Activated naive CD8-positive, alpha-beta T cell treated with anti-CD3 and anti-CD28 coated beads, Interleukin-2, amount 10 ng/mL, durations not matched to agents 7 days and 5 days (primary cell): ENCODE measurements around the gene KCTD1. TPM values are rescaled to one million over a fixed set of nuclear protein-coding genes. Genes with fewer than 3 reads are reported as not detected.

Source experiments
- ATAC-seq: fragments of 150-1000 bp; cut with Tn5 transposase; one replicate; pipeline ENCODE4 v1.10.0; 2021; ENCODE audit warnings: low read depth, moderate library complexity
- POLR2A ChIA-PET: fragments of 350-600 bp; sonication (Branson Sonifier 250); formaldehyde crosslinking; loops from one replicate; lab custom pipeline; 2021; ENCODE audit warnings: antibody characterized with exemption; lab: Charles Lee
- DNase-seq: peaks from one replicate; pipeline ENCODE4 v3.0.0; 2021
- H3K27ac Mint-ChIP-seq: one replicate; pipeline ENCODE4 v1.8.0; 2022; ENCODE audit warnings: mild to moderate bottlenecking, mixed read lengths
- H3K27me3 Mint-ChIP-seq: one replicate; pipeline ENCODE4 v1.8.0; 2022; ENCODE audit warnings: mild to moderate bottlenecking, moderate library complexity, mixed read lengths
- H3K36me3 Mint-ChIP-seq: one replicate; pipeline ENCODE4 v1.8.0; 2021; ENCODE audit warnings: mild to moderate bottlenecking, mixed read lengths
- H3K4me1 Mint-ChIP-seq: one replicate; pipeline ENCODE4 v1.8.0; 2021; ENCODE audit warnings: mixed read lengths
- H3K4me3 Mint-ChIP-seq: one replicate; pipeline ENCODE4 v1.8.0; 2022; ENCODE audit warnings: mild to moderate bottlenecking, moderate library complexity, mixed read lengths
- H3K9me3 Mint-ChIP-seq: one replicate; pipeline ENCODE4 v1.8.0; 2021; ENCODE audit warnings: mixed read lengths
- total RNA-seq, 2 experiments: library from RNA; stranded (reverse); gene quantifications; one replicate each; pipeline ENCODE4 v1.2.3, GENCODE V29; 2021

KCTD1 gene
- total RNA-seq, 2 experiments from 2014 or later, result 4.0 to 4.1 TPM

DNA sequence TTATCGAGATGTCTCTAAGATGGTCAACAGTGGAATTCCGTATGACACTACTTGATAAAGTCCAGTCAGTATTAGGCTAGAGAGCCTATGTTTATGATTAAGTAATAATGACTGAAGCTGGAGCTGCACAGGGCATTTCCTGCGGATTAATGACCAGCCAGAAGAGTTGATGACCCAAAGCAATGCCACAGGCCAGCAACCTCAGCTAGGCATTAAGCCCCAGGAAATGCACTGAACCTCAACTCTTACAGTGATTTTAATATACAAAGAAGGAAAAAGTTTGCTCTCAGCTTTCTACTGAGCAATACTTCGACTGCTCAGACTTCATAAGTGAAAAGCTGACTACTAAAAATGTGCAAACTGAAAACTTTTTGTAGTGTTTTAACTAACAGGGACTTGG, 3.9 kb downstream of the KCTD1 start:
- no peaks in the 10 kb centered on the region for H3K9me3 Mint-ChIP-seq

DNA sequence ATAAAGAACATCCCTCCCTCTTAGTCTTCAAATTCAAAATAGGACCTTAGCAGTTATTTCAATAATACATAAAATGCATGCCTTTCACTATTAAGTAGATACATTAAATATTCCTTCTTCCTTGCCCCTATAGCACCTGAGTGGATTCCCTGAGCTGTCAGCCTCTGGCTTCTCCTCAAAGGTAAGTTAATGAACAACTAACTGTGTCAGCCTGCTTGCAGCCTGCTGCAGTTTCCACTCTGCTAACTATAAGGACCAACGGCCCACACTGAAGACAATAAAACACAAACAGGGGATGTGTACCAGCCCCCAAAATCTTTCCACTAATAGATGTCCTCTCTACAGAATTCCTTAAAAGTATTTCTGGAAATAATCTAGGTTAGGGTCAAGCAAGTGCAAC, 5.0 kb downstream of the KCTD1 start:
- Mint-ChIP-seq H3K9me3 (no peaks in the 10 kb centered on the region), H3K36me3 (peaks cover 6% of the 10 kb centered on the region), H3K27me3 (peaks cover 3% of the 10 kb centered on the region), H3K4me1 (peaks cover 17% of the 10 kb centered on the region), H3K4me3 (no peak overlapping the region), H3K27ac (no peak overlapping the region)
- DNase-seq, result no peak
- ATAC-seq, result no peak
- POLR2A ChIA-PET, result no interaction called here

More for the DNA sequence above, 3.9 kb downstream of the KCTD1 start:
- Mint-ChIP-seq H3K4me3 (no peak overlapping the region), H3K36me3 (peaks cover 6% of the 10 kb centered on the region), H3K4me1 (peaks cover 17% of the 10 kb centered on the region), H3K27ac (no peak overlapping the region), H3K27me3 (peaks cover 5% of the 10 kb centered on the region)
- POLR2A ChIA-PET, result no interaction called here
- ATAC-seq (no peak), DNase-seq (no peak)

DNA sequence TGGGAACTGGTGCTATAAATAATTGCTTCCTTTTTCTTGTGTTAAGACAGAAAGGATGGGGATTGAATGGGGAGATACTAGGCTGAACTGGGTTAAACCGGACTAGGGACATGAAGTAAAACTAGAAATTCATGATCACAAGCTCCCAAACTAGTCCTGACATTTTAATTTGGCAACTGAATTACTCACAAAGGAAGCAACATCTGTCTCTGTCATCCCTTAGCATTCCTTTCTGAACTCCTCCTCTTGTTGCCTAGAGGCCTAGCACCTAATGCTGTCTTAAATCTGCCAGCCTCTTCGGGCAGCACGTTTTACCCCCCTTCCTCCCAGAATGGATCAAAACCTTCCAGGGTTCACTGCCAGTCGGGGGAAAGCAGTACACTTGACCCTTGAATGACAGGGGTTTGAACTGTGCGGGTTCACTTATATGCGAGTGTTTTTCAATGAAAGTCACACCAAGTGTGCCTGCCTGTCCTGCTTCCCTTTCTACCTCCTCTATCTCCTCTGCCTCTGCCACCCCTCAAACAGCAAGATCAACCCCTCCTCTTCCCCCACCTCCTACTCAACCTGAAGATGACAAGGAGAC, 8.2 kb downstream of the KCTD1 start:
- Mint-ChIP-seq H3K4me3 (no peak overlapping the region), H3K27me3 (no peaks in the 10 kb centered on the region), H3K27ac (no peak overlapping the region), H3K4me1 (peaks cover 5% of the 10 kb centered on the region), H3K36me3 (peaks cover 4% of the 10 kb centered on the region), H3K9me3 (no peaks in the 10 kb centered on the region)
- POLR2A ChIA-PET, result no interaction called here
- DNase-seq (no peak), ATAC-seq (no peak)

DNA sequence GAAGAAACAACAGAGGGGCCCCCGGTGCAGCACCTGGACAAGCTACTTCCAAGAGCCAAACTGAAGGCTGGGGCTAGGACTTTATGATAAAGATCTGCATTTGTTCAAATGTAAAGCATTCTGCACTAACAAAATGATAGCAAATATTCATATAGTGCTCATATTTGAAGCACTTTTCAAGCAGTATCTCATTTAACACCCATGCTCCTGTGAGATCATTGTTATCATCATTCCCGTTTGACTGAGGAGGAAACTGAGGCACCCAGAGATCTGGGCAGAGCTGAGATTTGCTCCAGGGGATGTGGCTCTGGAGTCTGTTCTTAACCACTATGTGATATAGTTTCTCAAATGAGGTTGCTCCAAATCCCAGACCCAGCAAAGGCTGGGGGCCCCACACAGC, 9.8 kb downstream of the KCTD1 start:
- Mint-ChIP-seq H3K4me1 (peaks cover 5% of the 10 kb centered on the region), H3K27ac (no peak overlapping the region), H3K36me3 (peaks cover 4% of the 10 kb centered on the region), H3K9me3 (no peaks in the 10 kb centered on the region), H3K4me3 (no peak overlapping the region), H3K27me3 (no peaks in the 10 kb centered on the region)
- no peak for DNase-seq
- ATAC-seq, result no peak
- POLR2A ChIA-PET, result no interaction called here

DNA sequence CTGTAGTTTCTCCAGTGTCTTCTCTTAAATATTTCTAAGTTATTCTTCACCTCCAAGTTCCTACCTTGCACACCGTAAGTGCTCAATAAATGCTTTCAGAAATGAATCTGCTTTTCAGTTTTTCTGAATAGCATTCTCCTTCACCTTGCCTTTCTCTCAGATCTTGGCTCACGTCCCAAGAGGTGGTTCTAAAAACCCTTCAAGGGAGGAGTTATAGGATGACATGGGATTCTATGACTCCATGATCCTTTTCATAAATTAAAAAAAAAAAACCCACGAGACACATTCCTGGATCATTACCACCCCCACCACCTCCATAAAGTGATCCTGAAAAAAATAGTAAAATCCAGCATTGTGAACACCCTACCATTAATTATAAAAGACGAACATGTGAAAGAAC, 11.7 kb downstream of the KCTD1 start:
- no peaks in the 10 kb centered on the region for H3K27me3 Mint-ChIP-seq
- DNase-seq, result no peak
- H3K27ac Mint-ChIP-seq, result no peak overlapping the region
- H3K4me3 Mint-ChIP-seq, result no peak overlapping the region
- POLR2A ChIA-PET, result no interaction called here
- no peak for ATAC-seq
- no peaks in the 10 kb centered on the region for H3K9me3 Mint-ChIP-seq
- peaks cover 2% of the 10 kb centered on the region for H3K36me3 Mint-ChIP-seq
- no peaks in the 10 kb centered on the region for H3K4me1 Mint-ChIP-seq

DNA sequence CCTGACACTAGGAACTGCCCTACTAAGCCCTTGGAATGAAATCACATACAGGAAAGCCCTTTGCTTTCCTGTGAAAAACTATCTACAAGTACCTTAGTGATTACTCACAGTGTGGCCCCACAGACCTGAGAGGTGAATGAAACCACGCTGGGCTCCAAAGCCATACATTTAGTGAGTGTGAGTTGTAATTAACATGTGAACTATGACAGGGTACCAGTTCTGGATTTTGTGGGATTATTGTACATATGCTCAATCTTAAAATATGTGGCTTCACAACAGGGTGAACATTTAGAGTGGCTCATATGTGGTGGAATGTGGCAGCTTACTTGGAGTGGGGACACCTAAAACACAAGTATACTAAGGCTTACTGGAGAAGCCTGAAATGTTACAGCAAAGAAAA, 12.3 kb downstream of the KCTD1 start:
- no peak for DNase-seq
- H3K27me3 Mint-ChIP-seq, result no peaks in the 10 kb centered on the region
- H3K4me3 Mint-ChIP-seq, result no peak overlapping the region
- no peak overlapping the region for H3K27ac Mint-ChIP-seq
- no peaks in the 10 kb centered on the region for H3K4me1 Mint-ChIP-seq
- H3K9me3 Mint-ChIP-seq, result no peaks in the 10 kb centered on the region
- no peak for ATAC-seq
- H3K36me3 Mint-ChIP-seq, result peaks cover 2% of the 10 kb centered on the region
- POLR2A ChIA-PET, result no interaction called here

DNA sequence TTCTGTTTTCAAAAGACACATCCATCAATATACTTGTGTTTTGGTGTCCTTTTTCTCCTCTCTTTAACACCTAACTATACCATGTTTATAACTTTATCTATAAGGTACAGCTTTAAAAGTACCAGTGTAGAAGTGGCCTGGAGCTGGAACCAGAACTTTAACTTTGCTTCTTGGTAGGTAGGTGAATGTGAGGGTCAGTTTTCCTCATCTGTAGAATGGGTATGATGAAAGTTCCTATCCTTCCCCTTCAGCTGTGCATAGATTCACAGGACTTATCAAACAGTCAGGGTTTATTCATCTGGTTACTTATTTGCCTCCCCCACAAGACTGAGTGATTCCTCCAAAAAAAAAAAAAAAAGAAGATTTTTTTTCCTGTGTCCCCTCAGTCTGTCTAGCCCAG, 12.7 kb downstream of the KCTD1 start:
- no peak for ATAC-seq
- no peak overlapping the region for H3K27ac Mint-ChIP-seq
- peaks cover 2% of the 10 kb centered on the region for H3K36me3 Mint-ChIP-seq
- no peaks in the 10 kb centered on the region for H3K27me3 Mint-ChIP-seq
- no peaks in the 10 kb centered on the region for H3K4me1 Mint-ChIP-seq
- no peak for DNase-seq
- POLR2A ChIA-PET, result no interaction called here
- no peaks in the 10 kb centered on the region for H3K9me3 Mint-ChIP-seq
- no peak overlapping the region for H3K4me3 Mint-ChIP-seq

DNA sequence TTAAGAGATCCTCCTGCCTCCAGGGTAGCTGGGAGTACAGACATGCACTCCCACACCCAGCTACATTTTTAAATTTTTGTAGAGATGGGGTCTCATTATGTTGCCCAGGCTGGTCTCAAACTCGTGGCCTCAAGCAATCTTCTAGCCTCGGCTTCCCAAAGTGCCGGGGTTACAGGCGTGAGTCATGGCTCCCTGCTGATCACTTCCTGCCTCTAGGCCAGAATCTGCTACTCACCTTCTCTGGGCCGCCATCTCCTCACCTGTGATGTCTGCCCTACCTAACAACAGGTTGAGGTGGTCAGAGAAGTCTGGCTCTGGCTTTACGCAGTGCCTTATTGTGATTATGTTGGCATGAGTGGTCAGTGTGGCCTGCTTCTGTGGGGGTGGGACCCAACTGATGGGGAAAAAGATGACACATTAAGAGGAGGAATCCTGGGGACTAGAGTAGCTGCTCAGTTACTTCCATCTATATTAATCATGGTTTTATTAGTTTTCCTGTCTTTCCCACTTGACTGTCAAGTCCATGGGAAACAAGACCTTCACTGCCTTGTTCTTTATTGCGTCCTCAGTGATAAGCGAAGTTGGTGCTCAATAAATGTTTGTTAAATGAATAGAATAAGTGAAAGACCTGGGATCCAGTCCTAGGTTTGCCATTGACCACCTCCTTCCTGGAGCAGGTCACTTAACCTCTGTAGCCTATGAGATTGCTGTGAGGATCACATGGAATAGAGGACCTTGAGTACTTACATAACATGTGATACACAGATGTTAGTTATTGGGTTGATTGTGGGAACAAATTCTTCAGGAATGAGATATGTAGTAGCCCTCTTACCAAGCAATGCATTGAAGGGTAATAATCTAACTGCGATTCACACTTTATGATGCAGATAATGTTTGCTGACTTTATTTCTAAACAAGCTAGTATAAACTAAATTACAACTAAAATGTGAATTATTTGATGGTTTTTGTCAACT, 15.7 kb downstream of the KCTD1 start:
- Mint-ChIP-seq H3K27ac (no peak overlapping the region), H3K27me3 (no peaks in the 10 kb centered on the region), H3K36me3 (no peaks in the 10 kb centered on the region), H3K4me1 (no peaks in the 10 kb centered on the region), H3K9me3 (peaks cover 2% of the 10 kb centered on the region), H3K4me3 (no peak overlapping the region)
- DNase-seq (no peak), ATAC-seq (no peak)
- POLR2A ChIA-PET, result no interaction called here

DNA sequence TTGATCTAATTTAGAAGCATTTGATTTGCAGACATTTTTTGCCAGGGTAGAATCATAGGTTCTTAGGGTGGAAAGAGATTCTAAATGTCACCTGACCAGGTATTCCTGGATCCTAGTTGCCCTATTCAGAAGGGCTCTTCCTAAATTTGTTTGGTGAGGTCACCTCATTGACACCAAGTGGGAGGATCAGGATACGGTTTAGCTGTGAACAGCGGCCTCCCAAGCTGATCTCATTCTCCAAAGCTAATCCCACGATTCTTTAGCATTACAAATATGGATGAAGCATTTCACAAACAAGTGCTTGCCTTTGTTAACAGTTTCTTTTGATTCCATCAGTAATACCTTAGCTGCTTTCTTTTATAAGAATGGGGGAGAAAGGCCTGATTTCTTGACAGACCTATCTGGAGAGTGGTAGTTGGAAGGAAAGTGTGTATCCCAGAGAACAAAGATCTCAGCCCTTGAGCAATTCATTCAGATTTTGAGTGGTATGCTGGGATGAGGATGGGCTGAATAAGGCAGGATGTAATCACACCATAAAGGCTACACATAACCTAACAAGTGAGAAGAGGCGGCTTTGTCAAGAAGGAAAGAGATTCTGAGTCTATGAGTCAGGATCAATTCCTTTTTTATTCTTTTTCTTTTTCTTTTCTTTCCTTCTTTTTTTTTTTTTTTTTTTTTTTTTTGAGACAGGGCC, 16.6 kb downstream of the KCTD1 start:
- Mint-ChIP-seq H3K27ac (no peak overlapping the region), H3K36me3 (no peaks in the 10 kb centered on the region), H3K4me3 (no peak overlapping the region), H3K4me1 (no peaks in the 10 kb centered on the region), H3K9me3 (peaks cover 2% of the 10 kb centered on the region), H3K27me3 (no peaks in the 10 kb centered on the region)
- DNase-seq, result no peak
- ATAC-seq, result no peak
- POLR2A ChIA-PET, result no interaction called here

DNA sequence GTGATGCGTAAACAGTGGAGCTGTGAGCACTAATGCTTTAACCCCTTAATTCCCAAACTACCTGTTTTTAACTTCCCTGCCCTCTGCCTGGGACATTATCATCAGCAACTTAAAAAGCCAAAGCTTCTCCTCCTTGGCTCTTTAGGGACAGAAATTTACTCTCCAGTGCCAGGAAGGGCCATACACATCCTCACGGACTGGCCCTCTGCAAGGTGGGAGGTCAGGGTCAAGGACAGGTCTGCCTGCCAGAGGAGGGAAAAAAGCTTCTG, 21.5 kb downstream of the KCTD1 start:
- POLR2A ChIA-PET, result no interaction called here
- H3K4me3 Mint-ChIP-seq, result no peak overlapping the region
- no peaks in the 10 kb centered on the region for H3K36me3 Mint-ChIP-seq
- peaks cover 2% of the 10 kb centered on the region for H3K9me3 Mint-ChIP-seq
- H3K4me1 Mint-ChIP-seq, result no peaks in the 10 kb centered on the region
- no peak overlapping the region for H3K27ac Mint-ChIP-seq
- DNase-seq, result no peak
- H3K27me3 Mint-ChIP-seq, result no peaks in the 10 kb centered on the region
- ATAC-seq, result no peak

DNA sequence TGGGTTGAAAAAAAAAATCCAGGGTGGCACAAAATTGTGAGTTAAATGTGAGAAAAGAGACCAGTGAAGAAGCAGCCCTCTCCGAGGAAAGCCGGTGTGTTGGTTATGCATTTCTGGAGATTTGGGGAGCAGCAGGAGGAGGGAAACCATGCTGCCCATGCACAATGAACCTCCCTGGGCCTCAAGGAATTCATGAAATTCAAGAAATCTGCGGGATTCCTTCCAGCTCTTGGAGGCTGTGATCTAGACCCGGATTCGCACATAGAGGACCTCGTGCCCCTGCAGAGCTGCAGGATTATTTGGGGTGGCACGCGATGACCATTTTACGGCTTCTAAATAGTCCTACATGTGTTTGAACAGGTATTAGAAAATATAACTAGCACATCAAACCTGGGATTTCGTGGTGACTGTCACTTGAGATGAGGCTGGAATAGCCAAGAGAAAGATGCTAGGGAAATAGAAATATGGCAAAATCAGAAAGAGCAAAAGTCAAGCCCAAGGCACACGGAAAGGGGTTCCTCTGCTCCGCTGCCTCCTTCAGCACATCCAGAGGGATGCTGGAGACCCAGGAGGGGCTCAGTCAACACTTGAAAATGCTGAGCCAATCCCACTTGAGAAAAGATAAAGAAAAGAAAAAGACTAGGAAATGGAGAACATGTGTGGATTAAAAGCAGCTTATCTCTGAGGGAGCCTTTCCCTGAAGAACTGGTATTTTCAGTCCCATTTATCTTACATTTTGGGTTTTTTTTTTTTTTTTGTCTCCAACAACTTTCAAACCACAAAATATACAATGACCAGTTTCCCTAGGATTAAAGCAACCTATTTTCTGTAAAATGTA, 22.0 kb downstream of the KCTD1 start:
- DNase-seq, result no peak
- H3K9me3 Mint-ChIP-seq, result peaks cover 2% of the 10 kb centered on the region
- H3K27me3 Mint-ChIP-seq, result no peaks in the 10 kb centered on the region
- no peak overlapping the region for H3K4me3 Mint-ChIP-seq
- no peak overlapping the region for H3K27ac Mint-ChIP-seq
- no peaks in the 10 kb centered on the region for H3K4me1 Mint-ChIP-seq
- POLR2A ChIA-PET, result no interaction called here
- H3K36me3 Mint-ChIP-seq, result no peaks in the 10 kb centered on the region
- ATAC-seq, result no peak

DNA sequence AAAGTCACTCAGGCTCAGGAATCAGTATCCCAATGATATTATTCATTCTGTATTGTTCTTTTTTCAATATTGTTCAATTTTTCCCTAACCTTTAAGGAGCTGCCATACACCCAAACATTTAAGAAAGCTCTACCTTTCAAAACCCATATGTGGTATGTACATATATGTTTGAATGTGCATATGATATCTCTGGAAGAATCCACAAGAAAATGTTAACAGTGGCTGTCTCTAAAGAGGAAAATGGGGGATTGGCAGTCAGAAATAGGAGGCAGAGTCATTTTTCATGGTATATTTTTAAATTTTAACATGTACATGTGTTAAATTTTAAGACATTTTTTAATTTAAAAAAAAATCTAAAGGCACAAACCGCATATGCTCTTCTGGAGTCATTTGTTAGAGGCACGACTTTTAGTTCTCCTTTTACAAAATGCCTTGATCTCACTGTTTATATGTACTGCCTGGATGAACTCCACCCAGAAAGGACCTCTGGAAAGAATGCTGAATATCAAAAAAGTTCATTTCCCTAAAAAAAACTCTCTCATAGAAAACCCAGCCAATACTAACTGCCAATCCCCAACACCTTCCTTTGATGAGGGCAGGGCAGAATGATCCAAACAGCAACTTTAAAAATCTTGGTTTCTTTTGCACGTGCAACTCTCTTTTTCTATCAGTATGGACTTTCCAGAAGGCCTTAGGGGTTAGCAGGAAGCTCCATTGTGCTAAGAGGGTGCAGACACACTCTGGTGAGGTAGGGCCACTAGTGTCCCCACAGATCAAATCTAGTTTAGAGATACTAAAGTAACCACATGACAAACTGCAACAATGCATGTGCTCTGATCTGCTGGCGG, 23.6 kb downstream of the KCTD1 start:
- H3K27ac Mint-ChIP-seq, result no peak overlapping the region
- POLR2A ChIA-PET, result no interaction called here
- DNase-seq, result no peak
- no peaks in the 10 kb centered on the region for H3K4me1 Mint-ChIP-seq
- H3K36me3 Mint-ChIP-seq, result no peaks in the 10 kb centered on the region
- H3K4me3 Mint-ChIP-seq, result no peak overlapping the region
- H3K9me3 Mint-ChIP-seq, result no peaks in the 10 kb centered on the region
- ATAC-seq, result no peak
- no peaks in the 10 kb centered on the region for H3K27me3 Mint-ChIP-seq
